B cell (primary cell): ENCODE data around the gene CEBPB. TPM values are rescaled to one million over a fixed set of nuclear protein-coding genes. Genes with fewer than 3 reads are reported as not detected.

Experiments used
- ATAC-seq: fragments of 200-7000 bp; cut with Tn5 transposase; one replicate; pipeline ENCODE4 v1.10.0; 2021; ENCODE audit warnings: low read depth, mild to moderate bottlenecking, moderate number of reproducible peaks, moderate library complexity
- CTCF ChIA-PET: fragments of 350-600 bp; sonication (Branson Sonifier 250); formaldehyde crosslinking; loops from one replicate; lab custom pipeline; 2021; ENCODE audit warnings: antibody characterized with exemption, inconsistent platforms; lab: Charles Lee
- POLR2A ChIA-PET: fragments of 350-600 bp; sonication (Branson Sonifier 250); formaldehyde crosslinking; loops from one replicate; lab custom pipeline; 2021; ENCODE audit warnings: antibody characterized with exemption; lab: Charles Lee
- DNase-seq: peaks from one replicate; pipeline ENCODE4 v3.0.0; 2013
- H2AFZ ChIP-seq: 2 replicates; pipeline ENCODE4 v1.6.1; 2012; ENCODE audit warnings: mild to moderate bottlenecking, low read depth, low read length; ENCODE audit not compliant: insufficient read depth, poor library complexity, severe bottlenecking
- H3K27ac ChIP-seq, 2 donors: 1 replicate in 1 of 2; 2 replicates in 1 of 2; pipeline ENCODE4 v1.5.1; 2012 to 2013; ENCODE audit warnings: low read length in 2 of 2, mild to moderate bottlenecking in 2 of 2, moderate library complexity in 1 of 2
- H3K27me3 ChIP-seq, 4 experiments: fragments of 200-600 bp in 1 of 4; sonication (generic) in 1 of 4; replicated peaks in 1 of 4; 1 replicate in 2 of 4; 2 replicates in 2 of 4; pipeline versions ENCODE4 v1.6.1 to v1.7.0; 2013 to 2016; ENCODE audit warnings: low read length in 3 of 4, mild to moderate bottlenecking in 2 of 4, mixed read lengths in 1 of 4, moderate library complexity in 1 of 4; ENCODE audit not compliant: insufficient read depth in 4 of 4, control insufficient read depth in 3 of 4; ENCODE audit errors: control extremely low read depth in 1 of 4
- H3K36me3 ChIP-seq, 2 experiments: replicated peaks in 1 of 2; 1 replicate in 1 of 2; 2 replicates in 1 of 2; pipeline versions ENCODE4 v1.6.1 to v1.7.1; 2013; ENCODE audit warnings: low read length in 1 of 2; ENCODE audit not compliant: insufficient read depth in 2 of 2, control insufficient read depth in 1 of 2; ENCODE audit errors: control extremely low read depth in 1 of 2, extremely low read depth in 1 of 2
- H3K4me1 ChIP-seq, 2 donors: fragments of 200-600 bp in 1 of 2; sonication (generic) in 1 of 2; 1 replicate in 1 of 2; 2 replicates in 1 of 2; pipeline versions ENCODE4 v1.5.1 to v1.6.1; 2013 to 2017; ENCODE audit warnings: low read length in 2 of 2; ENCODE audit not compliant: control insufficient read depth in 2 of 2, insufficient read depth in 2 of 2
- H3K4me2 ChIP-seq: replicated peaks from 2 replicates; pipeline ENCODE3; 2012; ENCODE audit warnings: mild to moderate bottlenecking, low read depth, low read length; ENCODE audit not compliant: poor library complexity, severe bottlenecking
- H3K4me3 ChIP-seq, 5 experiments: fragments of 200-600 bp in 1 of 5; sonication (generic) in 1 of 5; 1 replicate in 3 of 5; 2 replicates in 2 of 5; pipeline versions ENCODE4 v1.5.1 to v1.7.0; 2011 to 2016; ENCODE audit warnings: low read length in 4 of 5, mild to moderate bottlenecking in 4 of 5, low read depth in 2 of 5, control low read depth in 1 of 5, moderate library complexity in 1 of 5; ENCODE audit not compliant: insufficient read depth in 1 of 5; ENCODE audit errors: control extremely low read depth in 1 of 5, extremely low read depth in 1 of 5
- H3K79me2 ChIP-seq: fragments of 200-600 bp; sonication (generic); one replicate; pipeline ENCODE4 v1.6.0; 2016; ENCODE audit warnings: low read length; ENCODE audit not compliant: control insufficient read depth, insufficient read depth
- H3K9ac ChIP-seq: fragments of 200-600 bp; sonication (generic); 2 replicates; pipeline ENCODE4 v1.6.1; 2017; ENCODE audit warnings: mild to moderate bottlenecking, low read length, moderate library complexity
- H3K9me3 ChIP-seq, 3 donors: one replicate each; pipeline versions ENCODE4 v1.6.1 to v1.7.1; 2013; ENCODE audit warnings: low read length in 2 of 3; ENCODE audit not compliant: control insufficient read depth in 2 of 3, insufficient read depth in 1 of 3; ENCODE audit errors: control extremely low read depth in 1 of 3
- H4K20me1 ChIP-seq: 2 replicates; pipeline ENCODE4 v1.6.0; 2012; ENCODE audit warnings: mild to moderate bottlenecking, low read length; ENCODE audit not compliant: insufficient read depth, control insufficient read depth, poor library complexity, severe bottlenecking
- H3K27ac Mint-ChIP-seq: one replicate; pipeline ENCODE4 v1.8.0; 2021; ENCODE audit warnings: mixed read lengths
- H3K27me3 Mint-ChIP-seq: one replicate; pipeline ENCODE4 v1.8.0; 2021; ENCODE audit warnings: mixed read lengths
- H3K4me1 Mint-ChIP-seq: one replicate; pipeline ENCODE4 v1.8.0; 2021; ENCODE audit warnings: mixed read lengths
- H3K4me3 Mint-ChIP-seq: one replicate; pipeline ENCODE4 v1.8.0; 2021; ENCODE audit warnings: mixed read lengths
- H3K9me3 Mint-ChIP-seq: one replicate; pipeline ENCODE4 v1.8.0; 2022; ENCODE audit warnings: mixed read lengths; ENCODE audit not compliant: insufficient read depth
- EZH2 ChIP-seq: IDR thresholded peaks from 2 replicates; pipeline ENCODE4 v1.6.1; 2012; ENCODE audit warnings: borderline replicate concordance, low read depth, mild to moderate bottlenecking, moderate library complexity, low read length; ENCODE audit not compliant: insufficient read depth, poor library complexity, severe bottlenecking
- WGBS: methylation state at CpG from one replicate; pipeline ENCODE4 v1.1.5; 2013; ENCODE audit warnings: missing lambda C conversion rate; ENCODE audit not compliant: insufficient coverage; 5-methylcytosine and 5-hydroxymethylcytosine counted together
- intact Hi-C: fragments of 100-400 bp; cut with micrococcal nuclease; formaldehyde crosslinking; loops from one replicate; pipeline ENCODE4 v1.10.0; 2022
- polyA plus RNA-seq: library from polyadenylated mRNA; depleted of rRNA; stranded (reverse); fragments of >200 nt; gene quantifications from 2 replicates; pipeline ENCODE4 v1.2.3, GENCODE V29; 2012
- total RNA-seq, 2 donors: library from RNA; stranded (reverse); fragments of 120-200 nt in 1 of 2; gene quantifications; 1 replicate in 1 of 2; 2 replicates in 1 of 2; pipeline versions ENCODE4 v1.2.3 to v1.2.4, GENCODE V29; 2013 to 2022
- TF ChIP-seq, protein P1 (sequence below): fragments of 200-600 bp; IDR thresholded peaks from one replicate; pipeline ENCODE4 v1.8.0; 2022; ENCODE audit warnings: antibody characterized with exemption, mild to moderate bottlenecking

Gene CEBPB
- total and polyA plus RNA-seq, 2 donors (not counting 1 experiment from before 2014, with no cell fraction given) = 25.8 to 28.7 TPM

DNA sequence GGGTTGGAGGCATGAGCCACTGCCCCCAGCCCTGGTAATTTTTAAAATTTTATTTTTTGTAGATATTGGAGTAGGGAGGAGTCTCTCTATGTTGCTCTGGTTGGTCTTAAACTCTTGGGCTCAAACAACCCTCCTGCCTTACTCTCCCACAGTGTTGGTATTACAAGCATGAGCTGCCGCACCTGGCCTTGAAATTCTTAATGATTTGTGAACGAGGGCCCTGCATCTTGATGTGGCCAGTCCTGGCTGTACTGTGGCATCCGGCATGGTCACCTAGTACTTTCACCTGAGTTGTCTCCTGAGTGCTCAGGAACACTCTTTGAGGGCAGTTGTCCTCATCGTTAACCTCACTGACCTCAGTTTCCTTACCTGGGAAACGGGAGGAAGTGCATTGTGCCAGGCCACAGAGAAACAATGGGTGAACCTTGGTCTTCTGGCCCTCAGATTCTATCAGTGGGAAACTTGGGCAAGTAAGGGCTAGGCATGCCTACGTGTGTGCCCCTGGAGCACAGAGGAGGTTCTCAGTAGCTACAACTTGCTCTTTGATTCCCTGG, 19.5 kb downstream of the CEBPB start:
- intact Hi-C loops = no loop called here
- CTCF ChIA-PET = no interaction called here
- no peaks in the 10 kb centered on the region for H3K4me1 ChIP-seq
- H3K27me3 Mint-ChIP-seq = peaks cover 41% of the 10 kb centered on the region
- H3K4me1 Mint-ChIP-seq = no peaks in the 10 kb centered on the region
- no peaks in the 10 kb centered on the region for H3K9me3 ChIP-seq
- H3K27ac Mint-ChIP-seq = no peak overlapping the region
- peaks cover 0 to 7% (median 2%) of the 10 kb centered on the region in 4 experiments for H3K27me3 ChIP-seq
- TF ChIP-seq, protein P1, sequence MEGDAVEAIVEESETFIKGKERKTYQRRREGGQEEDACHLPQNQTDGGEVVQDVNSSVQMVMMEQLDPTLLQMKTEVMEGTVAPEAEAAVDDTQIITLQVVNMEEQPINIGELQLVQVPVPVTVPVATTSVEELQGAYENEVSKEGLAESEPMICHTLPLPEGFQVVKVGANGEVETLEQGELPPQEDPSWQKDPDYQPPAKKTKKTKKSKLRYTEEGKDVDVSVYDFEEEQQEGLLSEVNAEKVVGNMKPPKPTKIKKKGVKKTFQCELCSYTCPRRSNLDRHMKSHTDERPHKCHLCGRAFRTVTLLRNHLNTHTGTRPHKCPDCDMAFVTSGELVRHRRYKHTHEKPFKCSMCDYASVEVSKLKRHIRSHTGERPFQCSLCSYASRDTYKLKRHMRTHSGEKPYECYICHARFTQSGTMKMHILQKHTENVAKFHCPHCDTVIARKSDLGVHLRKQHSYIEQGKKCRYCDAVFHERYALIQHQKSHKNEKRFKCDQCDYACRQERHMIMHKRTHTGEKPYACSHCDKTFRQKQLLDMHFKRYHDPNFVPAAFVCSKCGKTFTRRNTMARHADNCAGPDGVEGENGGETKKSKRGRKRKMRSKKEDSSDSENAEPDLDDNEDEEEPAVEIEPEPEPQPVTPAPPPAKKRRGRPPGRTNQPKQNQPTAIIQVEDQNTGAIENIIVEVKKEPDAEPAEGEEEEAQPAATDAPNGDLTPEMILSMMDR = no peak
- no peak for TF ChIP-seq EZH2
- WGBS = 83% methylated on average over 5 of the region's 6 CpGs
- H4K20me1 ChIP-seq = no peaks in the 10 kb centered on the region
- H3K79me2 ChIP-seq = no peaks in the 10 kb centered on the region
- H3K36me3 ChIP-seq = no peaks in the 10 kb centered on the region
- no peak overlapping the region for H3K4me2 ChIP-seq
- DNase-seq (no peak), ATAC-seq (no peak)
- no peak overlapping the region for H2AFZ ChIP-seq
- POLR2A ChIA-PET = no interaction called here
- H3K27ac ChIP-seq = no peak overlapping the region
- H3K4me3 Mint-ChIP-seq = no peak overlapping the region
- no peak overlapping the region for H3K9ac ChIP-seq
- no peaks in the 10 kb centered on the region for H3K9me3 Mint-ChIP-seq
- no peak overlapping the region for H3K4me3 ChIP-seq

DNA sequence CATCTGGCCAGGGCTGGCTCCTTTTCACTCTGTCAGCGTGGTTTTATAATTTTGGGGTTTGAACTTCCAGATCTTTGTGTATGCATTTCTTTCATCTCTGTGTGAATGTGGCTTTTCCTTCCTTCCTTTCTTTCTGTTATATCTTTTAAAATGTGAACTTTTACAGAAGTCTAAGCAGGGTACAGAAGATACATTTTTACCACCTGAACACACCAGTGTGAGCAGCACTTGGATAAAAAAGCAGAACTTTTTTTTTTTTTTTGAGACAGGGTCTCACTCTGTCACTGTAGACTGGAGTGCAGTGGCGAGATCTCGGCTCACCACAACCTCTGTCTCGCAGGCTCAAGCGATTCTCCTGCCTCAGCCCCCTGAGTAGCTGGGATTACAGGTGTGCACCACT, 20.5 kb downstream of the CEBPB start:
- Histone ChIP-seq H2AFZ (no peak overlapping the region), H3K4me3 (no peak overlapping the region), H3K9ac (no peak overlapping the region), H3K36me3 (no peaks in the 10 kb centered on the region), H4K20me1 (no peaks in the 10 kb centered on the region), H3K9me3 (no peaks in the 10 kb centered on the region), H3K27ac (no peak overlapping the region), H3K27me3 (peaks cover 0 to 7% (median 2%) of the 10 kb centered on the region in 4 experiments), H3K4me1 (no peaks in the 10 kb centered on the region), H3K4me2 (no peak overlapping the region), H3K79me2 (no peaks in the 10 kb centered on the region)
- no peaks in the 10 kb centered on the region for H3K9me3 Mint-ChIP-seq
- peaks cover 47% of the 10 kb centered on the region for H3K27me3 Mint-ChIP-seq
- TF ChIP-seq, protein P1 = no peak
- TF ChIP-seq EZH2 = no peak
- intact Hi-C loops = no loop called here
- POLR2A ChIA-PET = no interaction called here
- H3K27ac Mint-ChIP-seq = no peak overlapping the region
- no peak overlapping the region for H3K4me3 Mint-ChIP-seq
- no peak for DNase-seq
- ATAC-seq = no peak
- CTCF ChIA-PET = no interaction called here
- H3K4me1 Mint-ChIP-seq = no peaks in the 10 kb centered on the region
- WGBS = 0% methylated on average over 4 of the region's 5 CpGs
